Cardiac fibroblast (primary cell): Measurements from ENCODE around the gene REXO1.

ENCODE experiments used
- DNase-seq, 2 donors: peaks; one replicate each; pipeline versions ENCODE4 v3.0.0 to v3.0.0-alpha.2; 2010; ENCODE audit warnings: low read depth in 2 of 2
- H3K4me3 ChIP-seq, 2 donors: replicated peaks in 1 of 2; 1 replicate in 1 of 2; 2 replicates in 1 of 2; pipeline ENCODE4 v1.5.1; 2011; ENCODE audit warnings: low read depth in 2 of 2, low read length in 2 of 2, mild to moderate bottlenecking in 2 of 2, moderate library complexity in 1 of 2
- CTCF ChIP-seq: IDR thresholded peaks from one replicate; pipeline ENCODE4 v1.5.1; 2011; ENCODE audit warnings: low read depth, mild to moderate bottlenecking, low read length, inconsistent platforms

The REXO1 gene

GRCh38 chr19:1813192-1814182 is 34.8 kb downstream of the REXO1 start:
- H3K4me3 ChIP-seq, result peak overlapping the region; percentile 53 to 58
- no peak for TF ChIP-seq CTCF
- DNase-seq, result no peak

- DNase-seq, result peak; percentile 93 to 96
- H3K4me3 ChIP-seq, result peak overlapping the region; percentile 53 to 58
- peak; percentile 60 for TF ChIP-seq CTCF
Observed at GRCh38 chr19:1812426-1813191, 35.7 kb downstream of the REXO1 start.

- no peak for DNase-seq
- TF ChIP-seq CTCF, result no peak
- peak within 1 kb of the TSS; percentile 53 to 59 for H3K4me3 ChIP-seq
Observed at GRCh38 chr19:1811942-1812425, 36.3 kb downstream of the REXO1 start, which contains the start of gene ATP8B3. Gene ATP8B3 (minus strand): TSS chr19:1812276. CDS start chr19:1811736, 540 bp downstream.

- H3K4me3 ChIP-seq, result peak overlapping the region; percentile 42 to 59
- DNase-seq, result peak; percentile 24 to 75
- TF ChIP-seq CTCF, result no peak
Observed at GRCh38 chr19:1811472-1811894, 36.8 kb downstream of the REXO1 start.

- TF ChIP-seq CTCF, result no peak
- DNase-seq, result no peak
- H3K4me3 ChIP-seq, result no peak overlapping the region
Observed at GRCh38 chr19:1810439-1811160, 37.7 kb downstream of the REXO1 start.

GRCh38 chr19:1809678-1810077 is 38.6 kb downstream of the REXO1 start:
- H3K4me3 ChIP-seq, result no peak overlapping the region
- no peak for TF ChIP-seq CTCF
- no peak for DNase-seq
